VCaP (cell line): ENCODE data around the gene SLC39A11.

Source experiments
- H3K27ac ChIP-seq: fragments of 450-650 bp; 2 replicates; pipeline ENCODE4 v1.5.1; 2017
- TF ChIP-seq, protein P1 (sequence below): fragments of 450-650 bp; conservative IDR thresholded peaks from 2 replicates; pipeline ENCODE4 v1.5.1; 2017; ENCODE audit warnings: mild to moderate bottlenecking, moderate library complexity

SLC39A11 gene

DNA sequence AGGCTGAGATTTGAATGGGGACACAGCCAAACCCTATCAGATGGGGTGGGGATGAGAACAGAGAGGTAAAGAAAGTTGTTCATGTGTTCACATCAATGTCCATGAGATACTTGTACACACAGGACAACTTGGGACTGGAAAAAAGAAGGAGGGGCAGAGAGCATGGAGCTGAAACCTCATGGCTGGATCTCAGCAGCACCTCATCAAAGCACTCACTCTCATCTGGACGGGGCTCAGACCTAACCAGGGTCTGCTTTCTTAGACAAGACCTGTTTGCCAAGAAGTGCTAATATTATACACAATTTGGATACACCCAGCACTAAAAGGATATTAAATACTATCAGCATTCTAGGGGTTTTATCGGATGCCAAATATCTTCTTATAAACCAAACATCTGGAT lies 399.8 kb downstream of the SLC39A11 start:
- no peak overlapping the region for H3K27ac ChIP-seq
- TF ChIP-seq, protein P1, sequence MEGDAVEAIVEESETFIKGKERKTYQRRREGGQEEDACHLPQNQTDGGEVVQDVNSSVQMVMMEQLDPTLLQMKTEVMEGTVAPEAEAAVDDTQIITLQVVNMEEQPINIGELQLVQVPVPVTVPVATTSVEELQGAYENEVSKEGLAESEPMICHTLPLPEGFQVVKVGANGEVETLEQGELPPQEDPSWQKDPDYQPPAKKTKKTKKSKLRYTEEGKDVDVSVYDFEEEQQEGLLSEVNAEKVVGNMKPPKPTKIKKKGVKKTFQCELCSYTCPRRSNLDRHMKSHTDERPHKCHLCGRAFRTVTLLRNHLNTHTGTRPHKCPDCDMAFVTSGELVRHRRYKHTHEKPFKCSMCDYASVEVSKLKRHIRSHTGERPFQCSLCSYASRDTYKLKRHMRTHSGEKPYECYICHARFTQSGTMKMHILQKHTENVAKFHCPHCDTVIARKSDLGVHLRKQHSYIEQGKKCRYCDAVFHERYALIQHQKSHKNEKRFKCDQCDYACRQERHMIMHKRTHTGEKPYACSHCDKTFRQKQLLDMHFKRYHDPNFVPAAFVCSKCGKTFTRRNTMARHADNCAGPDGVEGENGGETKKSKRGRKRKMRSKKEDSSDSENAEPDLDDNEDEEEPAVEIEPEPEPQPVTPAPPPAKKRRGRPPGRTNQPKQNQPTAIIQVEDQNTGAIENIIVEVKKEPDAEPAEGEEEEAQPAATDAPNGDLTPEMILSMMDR, result no peak

DNA sequence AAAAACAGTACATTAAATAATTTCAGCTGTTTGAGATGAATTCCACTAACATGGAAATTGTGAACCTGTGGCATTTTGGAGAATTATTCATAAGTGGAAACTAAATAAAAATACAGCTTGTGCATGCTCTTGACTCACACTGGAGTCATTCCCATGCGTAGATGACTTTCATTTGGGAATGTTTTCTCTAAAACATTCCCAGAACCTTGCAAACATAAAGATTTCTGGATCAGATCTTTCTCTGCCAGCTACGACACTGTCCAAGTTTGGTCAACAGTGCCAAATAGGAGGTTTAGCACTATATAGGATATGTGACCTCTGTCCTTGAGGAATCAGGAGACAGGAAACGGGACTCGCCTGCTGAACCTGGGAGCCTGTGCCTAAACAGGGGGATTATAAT lies 400.9 kb downstream of the SLC39A11 start:
- TF ChIP-seq, protein P1, result no peak
- H3K27ac ChIP-seq, result no peak overlapping the region

DNA sequence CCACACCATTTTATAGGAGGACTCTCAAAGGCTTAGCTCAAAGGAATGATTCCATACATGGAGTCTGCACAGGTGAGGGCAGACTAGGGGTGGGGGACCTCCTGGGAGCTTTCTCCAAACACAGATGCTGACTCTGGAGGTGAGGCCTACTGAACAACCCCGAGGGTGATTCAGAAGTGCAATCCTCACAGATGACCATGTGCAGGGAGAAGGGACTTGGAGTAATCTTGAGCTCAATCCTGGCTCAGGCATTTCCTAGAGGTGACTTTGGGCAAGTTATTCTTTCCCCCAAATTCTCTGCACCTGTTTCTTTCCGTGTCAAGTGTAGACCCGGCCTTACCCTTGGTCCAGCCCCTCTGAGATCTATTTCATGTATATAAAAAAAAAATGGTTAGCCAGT lies 401.5 kb downstream of the SLC39A11 start:
- no peak overlapping the region for H3K27ac ChIP-seq
- TF ChIP-seq, protein P1, result no peak

DNA sequence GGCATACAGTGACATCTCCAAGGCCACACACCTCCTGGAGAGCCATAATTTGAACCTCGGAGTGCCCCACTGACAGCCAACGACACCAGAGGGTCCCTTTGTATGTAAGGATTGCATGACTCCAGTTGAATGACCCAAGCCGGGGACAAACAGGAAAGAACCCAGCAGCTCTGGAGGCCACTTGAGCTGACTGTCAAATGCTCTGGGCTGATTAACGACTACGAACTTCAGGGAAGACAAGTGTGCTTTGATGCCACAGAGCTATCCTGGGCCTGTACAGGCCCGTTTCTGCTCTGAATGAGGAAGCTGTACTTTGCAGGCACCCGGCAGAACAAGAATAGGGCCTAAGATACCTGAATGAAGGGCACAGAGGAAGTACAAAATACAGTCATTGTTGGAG lies 404.6 kb downstream of the SLC39A11 start:
- H3K27ac ChIP-seq, result no peak overlapping the region
- TF ChIP-seq, protein P1, result no peak

DNA sequence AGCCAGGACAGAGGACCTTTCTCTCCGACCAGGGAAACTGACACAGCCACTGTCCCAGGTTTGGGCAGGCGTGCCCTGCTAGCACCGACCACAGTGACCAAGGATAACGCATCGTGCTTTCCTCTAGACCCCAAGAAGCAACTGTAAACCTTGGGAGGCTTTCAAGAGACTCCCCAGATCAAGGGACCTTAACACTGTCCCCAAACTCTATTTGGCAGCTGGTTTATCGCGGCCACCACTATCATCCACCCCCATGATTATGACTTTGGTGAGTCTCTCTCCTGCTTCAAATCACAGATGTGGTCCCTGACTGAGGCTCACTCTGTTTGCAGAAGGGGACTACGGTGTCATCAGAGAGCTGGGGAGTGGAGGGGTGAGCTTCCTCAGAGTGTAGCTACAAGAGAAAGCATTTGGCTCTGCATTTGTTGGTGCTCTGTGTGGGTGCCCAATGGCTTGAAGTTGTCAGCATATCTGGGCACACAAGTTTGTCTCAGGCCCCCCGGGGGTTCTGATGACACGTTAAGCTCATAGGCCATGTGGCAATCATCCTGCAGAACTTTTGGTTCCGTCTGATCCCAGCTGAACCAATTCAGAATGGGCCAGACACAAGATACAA lies 408.0 kb downstream of the SLC39A11 start:
- TF ChIP-seq, protein P1, result no peak
- peak overlapping the region; percentile 60 for H3K27ac ChIP-seq

GRCh38 chr17:72683506-72684404 lies 408.7 kb downstream of the SLC39A11 start:
- TF ChIP-seq, protein P1, result no peak
- peak overlapping the region; percentile 60 for H3K27ac ChIP-seq

DNA sequence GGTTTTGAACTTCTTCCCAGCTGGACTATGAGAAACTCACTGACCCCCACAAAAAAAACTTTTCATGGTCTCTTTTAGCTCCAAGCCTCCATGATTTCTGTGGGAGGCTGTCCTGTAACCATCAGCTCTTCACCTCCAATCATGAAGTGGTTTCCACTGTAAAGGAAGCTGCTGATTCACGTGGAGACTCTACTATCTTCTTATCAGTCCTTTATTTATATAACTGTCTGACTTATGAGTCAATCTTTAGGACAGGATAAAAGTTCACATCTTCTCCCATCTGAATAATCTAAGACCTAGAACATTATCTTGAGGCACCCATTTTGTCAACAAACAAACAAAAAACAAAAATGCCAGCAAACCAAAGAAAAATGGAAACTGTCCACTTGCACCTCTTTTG lies 409.9 kb downstream of the SLC39A11 start:
- TF ChIP-seq, protein P1, result no peak
- no peak overlapping the region for H3K27ac ChIP-seq
